Measurements from ENCODE around the gene HIP1. TPM values are rescaled to one million over a fixed set of nuclear protein-coding genes. Genes with fewer than 3 reads are reported as not detected.
"Not testable (repeated sequence)": the region's sequence is repeated elsewhere in the genome, so short reads cannot be mapped to it uniquely, and the experiment has no call there.

HIP1 gene
- polyA plus RNA-seq, 10 donors = 19.1 to 25.9 (median 23.8) TPM

DNA sequence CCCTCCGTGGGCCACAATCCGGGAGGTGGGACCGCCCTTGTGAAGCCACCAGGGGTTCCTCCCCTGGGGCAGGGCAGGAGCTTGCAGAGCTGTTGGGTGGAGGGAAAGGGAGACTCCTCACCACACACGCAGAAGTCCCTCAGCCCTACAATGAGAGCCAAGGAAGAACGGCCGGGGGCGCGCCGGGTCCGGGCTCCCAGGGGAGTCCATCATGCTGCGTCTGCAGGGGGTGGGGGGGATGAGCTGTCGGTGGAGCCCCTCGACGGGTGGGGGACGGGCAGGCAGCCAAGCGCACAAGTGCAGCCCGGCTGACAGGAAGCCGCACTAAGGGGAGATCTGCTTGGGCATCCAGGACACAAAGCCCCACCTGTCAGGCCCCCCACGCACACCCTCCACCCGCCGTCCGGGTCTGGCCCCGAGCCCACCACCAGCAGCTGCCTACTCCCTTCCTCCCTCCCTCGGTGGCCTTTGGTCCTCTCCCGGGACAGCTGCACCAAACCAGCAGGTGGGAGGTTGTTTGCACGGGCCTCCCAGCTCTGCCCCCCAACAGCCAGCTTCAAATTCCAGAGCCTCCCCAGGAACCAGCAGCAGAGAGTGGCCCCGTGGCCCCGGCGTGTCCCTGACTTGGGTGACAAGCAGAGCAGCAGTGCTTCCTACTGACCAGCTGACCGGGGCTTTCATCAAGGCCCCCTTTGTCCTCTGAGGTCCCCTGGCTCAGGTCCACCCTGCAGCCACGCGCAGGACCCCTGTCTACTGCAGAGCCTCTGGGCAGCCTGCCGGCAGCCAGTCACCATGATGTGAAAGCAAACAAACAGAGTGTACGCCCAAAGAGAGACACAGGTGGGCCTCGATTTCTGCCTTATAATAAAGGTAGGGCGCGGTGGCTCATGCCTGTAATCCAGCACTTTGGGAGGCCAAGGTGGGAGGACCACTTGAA lies 50.3 kb downstream of the HIP1 start:
- peak; percentile 61 to 70 (median 63) for DNase-seq

DNA sequence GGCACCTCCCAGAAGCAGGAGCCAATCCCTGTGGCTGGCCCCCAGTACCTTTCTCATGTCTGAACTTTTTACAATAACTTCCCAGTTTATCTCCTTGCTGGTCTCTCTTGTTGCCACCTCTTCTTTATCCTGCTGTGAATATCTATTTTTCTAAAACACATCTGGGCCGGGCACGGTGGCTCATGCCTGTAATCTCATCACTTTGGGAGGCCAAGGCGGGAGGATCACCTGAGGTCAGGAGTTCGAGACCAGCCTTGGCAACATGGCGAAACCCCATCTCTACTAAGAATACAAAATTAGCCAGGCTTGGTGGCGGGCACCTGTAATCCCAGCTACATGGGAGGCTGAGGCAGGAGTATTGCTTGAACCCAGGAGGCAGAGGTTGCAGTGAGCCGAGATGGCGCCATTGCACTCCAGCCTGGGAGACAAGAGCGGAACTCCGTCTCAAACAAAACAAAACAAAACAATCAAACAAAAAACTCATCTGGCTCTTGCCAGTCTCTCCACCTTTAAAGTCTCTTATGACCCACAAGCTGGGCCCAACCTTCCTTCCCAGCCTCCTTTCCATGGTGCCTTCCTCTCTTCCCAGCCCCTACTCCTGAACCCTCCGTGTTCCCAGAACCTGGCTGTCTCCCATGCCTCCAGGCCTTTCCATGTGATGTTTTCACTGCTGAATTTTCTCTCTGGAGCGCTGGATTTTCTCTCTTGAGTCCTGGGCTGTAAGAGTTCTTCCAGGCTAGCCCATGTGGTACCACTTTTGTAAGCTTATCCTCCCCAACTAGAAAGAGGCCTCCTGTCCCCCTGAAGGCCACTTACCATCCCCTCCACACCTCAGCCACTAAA lies 51.3 kb downstream of the HIP1 start:
- DNase-seq = no peak

DNA sequence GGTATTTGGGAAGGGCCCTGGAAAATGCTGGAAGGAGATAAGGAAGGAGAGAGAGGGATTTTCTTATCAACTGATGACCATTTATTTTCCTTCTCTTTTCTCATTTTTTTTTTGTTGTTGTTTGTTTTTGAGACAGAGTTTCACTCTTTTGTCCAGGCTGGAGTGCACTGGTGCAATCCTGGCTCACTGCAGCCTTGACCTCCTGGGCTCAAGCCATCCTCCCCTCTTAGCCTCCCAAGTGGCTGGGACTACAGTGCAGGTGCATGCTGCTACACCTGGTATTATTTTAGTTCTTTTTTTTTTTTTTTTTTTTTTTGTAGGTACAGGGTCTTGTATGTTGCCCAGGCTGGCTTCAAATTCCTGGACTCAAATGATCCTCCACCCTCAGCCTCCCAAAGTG lies 52.2 kb downstream of the HIP1 start:
- no peak for DNase-seq

DNA sequence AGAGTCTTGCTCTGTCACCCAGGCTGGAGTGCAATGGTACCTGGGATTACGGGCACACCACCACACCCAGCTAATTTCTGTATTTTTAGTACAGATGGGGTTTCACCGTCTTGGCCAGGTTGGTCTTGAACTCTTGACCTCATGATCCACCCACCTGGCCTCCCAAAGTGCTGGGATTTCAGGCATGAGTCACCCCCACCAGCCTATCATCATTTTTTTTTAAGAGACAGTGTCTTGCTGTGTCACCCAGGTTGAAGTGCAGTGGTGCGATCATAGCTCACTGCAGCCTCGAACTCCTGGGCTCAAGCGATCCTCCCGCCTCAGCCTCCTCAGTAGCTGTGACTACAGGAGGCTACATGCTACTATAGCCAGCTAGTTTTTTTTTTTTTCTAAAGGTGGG lies 56.7 kb downstream of the HIP1 start:
- DNase-seq = not testable (repeated sequence)

DNA sequence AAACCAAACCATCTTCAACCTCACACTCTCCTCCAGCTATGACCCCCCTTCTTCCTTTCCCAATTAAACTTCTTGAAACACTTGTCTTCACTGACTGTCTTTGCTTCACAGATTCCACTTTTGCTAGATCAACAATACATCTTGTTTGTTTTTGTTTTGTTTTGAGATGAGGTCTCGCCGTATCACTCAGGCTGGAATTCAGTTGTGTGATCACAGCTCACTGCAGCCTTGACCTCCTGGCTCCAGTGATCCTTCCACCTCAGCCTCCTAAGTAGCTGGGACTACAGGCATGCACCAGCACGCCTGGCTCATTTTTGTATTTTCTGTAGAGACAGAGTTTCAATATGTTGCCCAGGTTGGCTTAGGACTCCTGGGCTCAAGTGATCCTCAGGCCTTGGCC lies 59.7 kb downstream of the HIP1 start:
- DNase-seq = no peak

DNA sequence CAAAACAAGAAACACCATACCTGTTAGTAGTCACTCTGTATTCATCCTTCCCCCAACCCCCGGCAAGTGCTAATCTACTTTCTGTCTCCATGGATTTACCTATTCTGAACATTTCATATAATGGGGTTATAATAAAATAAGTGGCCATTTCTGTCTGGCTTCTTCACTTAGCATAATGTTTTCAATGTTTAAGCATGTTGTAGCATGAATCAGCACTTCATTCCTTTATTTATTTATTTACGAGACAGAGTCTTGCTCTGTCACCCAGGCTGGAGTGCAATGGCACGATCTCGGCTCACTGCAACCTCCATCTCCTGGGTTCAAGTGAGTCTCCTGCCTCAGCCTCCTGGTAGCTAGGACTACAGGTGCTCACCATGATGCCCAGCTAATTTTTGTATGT lies 69.2 kb downstream of the HIP1 start:
- no peak for DNase-seq

DNA sequence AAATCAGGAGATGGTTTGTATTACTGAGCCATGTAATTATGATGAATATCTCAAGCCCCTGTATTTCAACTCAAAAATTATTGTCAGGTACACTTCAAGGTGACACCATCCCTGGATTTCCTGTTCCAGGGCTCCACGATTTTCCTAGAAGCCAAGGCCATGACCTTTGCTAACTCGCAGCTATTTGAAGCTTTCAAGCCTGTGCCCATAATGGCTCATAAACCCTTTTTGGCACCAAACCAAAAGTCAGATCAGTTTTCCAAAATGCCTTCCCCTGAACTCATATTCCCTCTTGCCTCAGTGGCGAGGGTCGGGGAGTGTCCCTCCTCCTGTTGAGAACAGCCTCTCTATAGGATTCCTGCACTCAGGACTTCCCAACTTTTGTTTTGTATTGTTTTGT lies 70.8 kb downstream of the HIP1 start:
- no peak for DNase-seq

DNA sequence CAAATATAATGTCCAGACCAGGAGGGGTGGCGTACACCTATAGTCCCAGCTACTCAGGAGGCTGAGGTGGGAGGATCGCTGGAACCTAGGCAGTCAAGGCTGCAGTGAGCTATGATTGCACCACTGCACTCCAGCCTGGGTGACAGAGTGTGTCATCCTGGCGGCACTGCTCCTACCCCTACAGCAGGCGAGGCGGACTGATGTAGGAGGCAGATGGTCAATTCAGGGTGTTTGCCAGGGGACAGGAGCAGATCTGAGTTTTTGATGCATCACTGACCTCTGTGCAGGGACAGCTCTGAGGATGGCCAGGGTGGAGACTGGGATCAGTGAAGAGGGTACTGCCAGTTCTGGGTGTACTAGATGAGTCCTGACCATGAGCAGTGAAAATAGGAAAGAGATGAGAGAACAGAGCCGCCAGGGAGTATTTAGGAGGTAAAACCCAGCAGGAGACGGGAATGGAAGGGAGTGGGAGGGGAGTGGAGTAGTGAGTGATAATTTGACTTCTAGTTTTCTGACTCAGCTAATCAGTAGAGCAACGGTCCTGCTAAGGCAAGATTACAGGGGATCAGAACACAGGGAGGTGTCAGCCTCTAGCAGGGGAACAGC lies 75.3 kb downstream of the HIP1 start:
- DNase-seq = no peak

DNA sequence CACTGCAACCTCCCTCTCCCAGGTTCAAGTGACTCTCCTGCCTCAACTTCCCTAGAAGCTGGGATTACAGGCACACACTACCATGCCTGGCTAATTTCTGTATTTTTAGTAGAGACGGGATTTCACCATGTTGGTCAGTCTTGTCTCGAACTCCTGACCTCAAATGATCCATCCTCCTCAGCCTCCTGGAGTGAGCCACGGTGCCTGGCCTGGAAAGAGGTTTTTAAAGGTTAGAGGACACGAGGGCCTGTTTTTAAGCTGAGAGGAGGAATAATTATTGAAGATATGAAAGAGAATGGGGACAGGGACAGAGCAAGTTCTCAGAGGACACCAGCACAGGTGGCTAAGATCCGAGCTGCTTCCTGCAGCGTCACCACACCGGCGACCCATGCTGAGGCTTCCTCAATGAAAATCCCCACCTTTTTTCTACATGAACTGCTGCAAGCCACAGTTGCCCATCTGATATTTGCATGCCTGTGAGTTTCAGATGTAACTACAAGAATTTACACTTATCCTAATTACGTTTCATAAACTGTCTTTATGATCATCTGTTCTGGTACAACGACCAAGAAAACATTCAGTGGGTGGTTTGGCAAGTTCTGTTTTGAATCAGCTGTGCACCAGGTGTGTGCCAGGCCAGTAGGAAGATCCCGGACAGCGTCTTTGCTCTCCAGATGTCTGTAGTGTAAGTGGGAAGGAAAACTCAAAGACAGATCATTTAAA lies 76.0 kb downstream of the HIP1 start:
- no peak for DNase-seq

DNA sequence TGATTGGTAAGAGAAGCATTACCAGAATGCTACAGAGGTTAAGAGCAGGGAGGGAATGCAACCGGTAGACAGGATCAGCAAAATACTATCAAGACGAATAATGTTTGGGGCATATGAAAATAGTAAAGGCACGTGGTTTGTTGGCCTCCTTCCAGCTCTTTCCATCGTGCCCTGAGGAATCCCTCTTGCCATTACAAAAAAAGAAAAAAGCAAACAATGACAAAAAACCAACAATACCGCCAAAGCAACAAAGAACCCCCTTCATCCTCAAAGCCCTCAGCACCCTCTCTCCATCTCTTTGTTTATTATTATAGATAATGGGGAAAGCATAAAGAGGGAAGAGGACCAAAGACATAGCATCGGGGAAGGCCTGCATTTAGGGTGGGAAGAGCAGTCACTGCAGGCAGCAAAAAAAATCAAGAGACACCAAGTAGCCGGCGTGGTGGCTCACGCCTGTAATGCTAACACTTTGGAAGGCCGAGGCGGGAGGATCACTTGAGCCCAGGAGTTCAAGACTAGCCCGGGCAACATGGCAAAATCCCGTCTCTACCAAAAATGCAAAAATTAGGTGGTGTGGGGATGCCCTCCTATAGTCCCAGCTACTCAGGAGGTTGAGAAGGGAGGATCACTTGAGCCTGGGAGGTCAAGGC lies 78.0 kb downstream of the HIP1 start:
- no peak for DNase-seq

DNA sequence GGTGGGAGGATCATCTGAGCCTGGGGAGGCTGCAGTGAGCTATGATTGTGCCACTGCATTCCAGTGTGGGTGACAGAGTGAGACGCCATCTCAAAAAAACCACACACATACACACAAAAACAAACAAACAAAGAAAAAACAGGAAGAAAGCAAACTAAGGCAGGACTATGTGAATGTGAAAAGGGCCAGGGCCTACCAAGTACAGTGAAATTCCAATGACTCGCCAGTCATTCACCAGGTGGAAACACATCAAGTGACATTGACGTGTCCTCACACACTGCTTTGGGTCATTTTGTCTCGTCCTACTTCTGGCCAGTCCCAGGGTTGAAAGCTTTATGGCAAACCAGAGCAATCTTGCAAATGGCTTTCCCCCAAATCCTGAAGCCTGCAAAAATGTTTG lies 79.9 kb downstream of the HIP1 start:
- no peak for DNase-seq

DNA sequence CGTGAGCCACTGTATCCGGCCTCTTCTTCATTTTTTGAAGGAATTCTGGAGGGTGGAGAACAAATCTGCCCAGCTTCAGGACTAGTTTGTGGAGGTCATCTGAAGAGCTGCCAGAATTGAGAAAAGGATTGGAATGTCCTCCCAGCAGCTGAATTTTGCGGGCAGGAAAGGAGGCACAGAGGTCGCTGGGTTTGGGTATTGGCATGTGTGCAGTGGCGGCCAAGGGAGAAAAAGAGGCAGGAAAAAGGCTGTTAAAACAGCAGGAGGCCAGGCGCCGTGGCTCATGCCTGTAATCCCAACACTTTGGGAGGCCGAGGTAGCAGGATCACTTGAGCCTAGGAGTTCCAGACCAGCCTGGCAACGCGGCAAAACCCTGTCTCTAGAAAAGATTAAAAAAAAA lies 80.4 kb downstream of the HIP1 start:
- no peak for DNase-seq

DNA sequence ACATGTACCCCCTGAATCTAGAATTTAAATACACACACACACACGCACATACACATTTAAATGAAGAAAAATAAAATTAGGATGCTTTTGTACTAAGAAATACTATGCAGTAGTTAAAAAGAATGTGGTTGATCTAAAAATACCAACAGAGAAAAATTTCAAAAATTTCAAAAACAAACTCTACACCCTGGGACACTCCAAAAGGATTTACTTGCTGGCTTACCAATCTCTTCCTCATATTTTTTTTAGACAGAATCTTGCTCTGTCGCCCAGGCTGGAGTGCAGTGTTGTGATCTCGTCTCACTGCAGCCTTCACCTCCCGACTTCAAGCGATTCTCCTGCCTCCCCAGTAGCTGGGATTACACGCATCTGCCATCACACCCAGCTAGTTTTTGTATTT lies 80.9 kb downstream of the HIP1 start:
- no peak for DNase-seq

DNA sequence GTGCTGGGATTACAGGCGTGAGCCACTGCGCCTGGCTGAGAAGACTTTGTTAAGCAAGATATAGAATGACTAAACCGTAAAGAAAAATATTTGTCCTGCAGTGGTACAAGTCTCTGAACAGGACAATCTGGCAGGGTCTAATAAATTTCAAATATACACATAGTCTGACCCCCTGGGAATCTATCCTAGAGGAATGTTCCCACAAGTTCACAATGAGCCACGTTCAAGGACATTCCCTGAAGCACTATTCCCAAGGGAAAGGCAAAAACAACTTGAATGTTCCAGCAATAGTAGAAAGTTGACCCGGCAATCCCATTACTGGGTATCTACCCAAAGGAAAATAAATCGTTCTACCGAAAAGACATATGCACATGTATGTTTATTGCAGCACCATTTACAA lies 82.0 kb downstream of the HIP1 start:
- DNase-seq = no peak

DNA sequence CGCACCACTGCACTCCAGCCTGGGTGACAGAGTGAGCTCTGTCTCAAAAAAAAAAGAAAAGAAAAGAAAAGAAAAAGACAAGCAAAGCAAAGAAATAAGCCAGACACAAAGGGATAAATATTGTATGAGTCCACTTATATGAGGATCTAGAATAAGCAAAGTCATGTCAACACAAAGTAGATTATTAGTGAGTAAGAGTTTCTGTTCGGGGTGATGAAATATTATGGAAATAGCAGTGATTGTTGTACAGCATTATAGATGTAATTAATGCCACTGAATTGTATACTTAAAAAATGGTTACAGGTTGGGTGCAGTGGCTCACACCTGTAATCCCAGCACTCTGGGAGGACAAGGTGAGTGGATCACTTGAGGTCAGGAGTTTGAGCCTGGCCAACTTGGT lies 83.2 kb downstream of the HIP1 start:
- no peak for DNase-seq

DNA sequence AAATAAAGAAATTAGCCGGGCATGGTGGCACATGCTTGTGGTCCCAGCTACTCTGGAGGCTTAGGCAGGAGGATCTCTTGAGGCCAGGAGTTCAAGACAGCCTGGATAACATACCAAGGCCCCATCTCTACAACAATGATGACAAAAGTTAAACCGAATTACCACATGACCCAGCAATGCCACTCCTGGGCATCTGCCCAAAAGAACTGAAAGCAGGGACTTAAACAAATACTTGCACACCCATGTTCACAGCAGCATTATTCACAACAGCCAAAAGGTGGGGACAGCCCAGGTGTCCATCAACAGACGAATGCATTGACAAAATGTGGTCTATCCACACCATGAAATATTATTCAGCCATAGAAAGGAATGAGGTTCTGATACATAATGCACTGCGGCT lies 83.9 kb downstream of the HIP1 start:
- DNase-seq = no peak

DNA sequence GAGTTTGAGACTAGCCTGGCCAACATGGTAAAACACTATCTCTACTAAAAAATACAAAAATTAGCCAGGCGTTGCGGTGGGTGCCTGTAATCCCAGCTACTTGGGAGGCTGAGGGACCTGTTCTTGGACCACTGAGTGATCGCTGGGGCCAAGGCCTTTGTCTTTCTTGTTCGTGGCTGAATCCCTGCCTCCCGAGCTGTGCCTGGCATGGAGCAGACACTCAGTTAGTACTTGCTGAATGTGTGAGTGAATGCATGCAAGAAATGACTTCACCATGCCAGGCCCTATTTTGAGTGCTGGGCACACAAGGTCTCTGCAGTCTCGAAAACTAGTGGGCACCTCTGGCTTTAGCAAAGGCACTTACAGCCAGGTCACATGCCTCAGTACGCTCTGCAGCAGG lies 85.1 kb downstream of the HIP1 start:
- no peak for DNase-seq

DNA sequence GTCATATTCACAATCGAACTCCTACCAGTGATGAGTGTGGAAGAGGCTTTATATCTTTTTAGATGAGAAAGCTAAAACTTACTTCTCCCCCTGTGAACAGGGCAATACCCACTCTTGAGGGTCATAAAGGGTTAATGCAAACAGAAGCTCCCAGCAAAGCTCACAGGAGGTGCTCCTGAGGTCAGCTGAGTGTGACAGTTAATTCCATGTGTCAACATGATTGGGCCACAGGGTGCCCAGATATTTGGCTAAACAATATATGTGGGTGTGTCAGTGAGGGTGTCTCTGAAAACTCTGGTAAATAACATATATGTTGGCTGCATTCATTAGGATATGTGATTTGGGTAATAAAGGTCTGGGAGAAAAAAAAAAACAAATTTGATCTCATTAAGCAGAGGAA lies 86.0 kb downstream of the HIP1 start:
- DNase-seq = no peak

DNA sequence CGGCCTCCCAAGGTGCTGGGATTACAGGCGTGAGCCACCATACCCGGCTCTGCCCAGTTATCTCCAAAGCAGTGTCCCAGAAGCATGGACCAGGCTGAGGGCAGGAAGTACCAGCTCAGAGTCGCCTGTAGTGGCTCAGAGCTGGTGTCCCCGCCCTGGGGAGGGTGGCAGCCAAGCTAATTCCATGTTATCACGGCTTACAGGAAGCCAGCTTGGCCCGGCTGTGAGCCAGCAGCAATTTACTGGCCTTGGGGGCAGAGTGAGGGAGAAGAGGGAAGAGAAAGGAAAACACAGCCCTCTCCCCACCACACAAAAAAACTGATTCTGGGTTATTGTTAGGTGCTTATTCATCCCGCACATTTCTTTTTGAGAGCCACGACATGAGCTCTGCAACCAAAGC lies 88.1 kb downstream of the HIP1 start:
- peak in 1 of 3 donors; percentile 16 for DNase-seq

DNA sequence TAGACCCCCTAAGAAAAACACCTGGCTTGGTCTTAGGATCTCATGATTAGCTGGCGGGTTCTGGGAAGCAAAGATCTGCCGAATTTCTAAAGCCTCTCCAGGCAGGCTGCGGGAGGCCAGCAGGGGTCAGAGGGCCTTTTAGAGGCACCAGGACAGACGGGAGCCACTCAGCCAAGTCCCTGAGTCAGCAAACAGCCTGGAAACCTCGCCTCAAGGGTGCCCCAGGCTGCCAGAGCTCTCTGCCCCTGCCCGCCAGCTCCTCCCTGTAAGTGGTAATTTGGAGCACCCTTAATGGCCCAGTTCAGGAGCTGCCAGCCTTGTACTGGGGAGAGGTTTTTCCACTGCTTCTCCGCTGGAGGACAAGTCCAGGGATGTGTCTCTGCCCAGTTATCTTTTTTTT lies 88.7 kb downstream of the HIP1 start:
- DNase-seq = peak in 1 of 3 donors; percentile 16

DNA sequence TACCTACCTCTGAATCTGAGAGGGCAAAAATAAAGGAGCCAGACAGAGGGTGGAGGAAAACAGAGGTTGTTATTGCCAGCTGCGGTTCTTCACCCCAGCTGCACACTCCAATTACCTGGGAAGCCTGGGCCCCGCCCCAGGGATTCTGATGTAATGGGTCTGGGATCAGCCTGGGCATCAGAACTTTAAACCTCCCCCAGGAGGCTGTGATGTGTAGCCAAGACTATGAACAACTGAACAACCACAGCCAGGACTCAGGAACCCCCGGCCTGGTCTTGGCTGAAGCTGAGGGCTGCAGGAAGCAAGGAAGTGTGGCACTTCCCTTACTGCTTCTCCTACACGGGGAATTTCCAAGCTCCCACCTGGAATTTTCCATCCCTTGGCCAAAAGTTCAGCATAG lies 89.3 kb downstream of the HIP1 start:
- peak in 2 of 3 donors; percentile 22 to 34 for DNase-seq

All from muscle of back (tissue), 11 donors.